PC-9 (cell line): Measurements from ENCODE around the gene EGFLAM.

Experiments used
- CTCF ChIP-seq: fragments of 200-600 bp; sonication (generic); conservative IDR thresholded peaks from 2 replicates; pipeline ENCODE4 v1.6.1; 2017; ENCODE audit warnings: mixed run types, antibody characterized with exemption, mild to moderate bottlenecking, moderate library complexity
- EZH2 ChIP-seq: fragments of 200-600 bp; sonication (generic); IDR thresholded peaks from 2 replicates; pipeline ENCODE4 v1.8.0; 2017; ENCODE audit warnings: antibody characterized with exemption, low read depth

GRCh38 chr5:38285226-38285625 lies 26.9 kb downstream of the EGFLAM start:
- TF ChIP-seq CTCF, result no peak
- no peak for TF ChIP-seq EZH2
